HL-60 (cell line): ENCODE results near the gene NETO2.

Experiments
- DNase-seq, 2 experiments: peaks; one replicate each; pipeline ENCODE4 v3.0.0-alpha.2; 2010 to 2020; ENCODE audit warnings: low read depth in 1 of 2, low spot score in 1 of 2
- H3K27ac ChIP-seq: fragments of 250-450 bp; sonication (Bioruptor Pico); replicated peaks from 2 replicates; pipeline ENCODE4 v1.5.1; 2020; ENCODE audit warnings: mild to moderate bottlenecking, moderate library complexity
- H3K27me3 ChIP-seq: fragments of 250-450 bp; sonication (Bioruptor Pico); 2 replicates; pipeline ENCODE4 v1.5.1; 2021; ENCODE audit warnings: mild to moderate bottlenecking, moderate library complexity; ENCODE audit not compliant: insufficient read depth, poor library complexity, severe bottlenecking
- H3K4me3 ChIP-seq: replicated peaks from 2 replicates; pipeline ENCODE4 v1.5.1; 2011; ENCODE audit warnings: mild to moderate bottlenecking, control low read depth, low read length; ENCODE audit not compliant: insufficient read depth
- CTCF ChIP-seq: IDR thresholded peaks from one replicate; pipeline ENCODE4 v1.5.1; 2011; ENCODE audit warnings: low read length, control low read depth, inconsistent platforms; ENCODE audit not compliant: insufficient read depth
- GABPA ChIP-seq: IDR thresholded peaks from 2 replicates; pipeline ENCODE4 v1.6.1; 2012; ENCODE audit warnings: low read depth
- POLR2AphosphoS5 ChIP-seq: IDR thresholded peaks from 2 replicates; pipeline ENCODE4 v1.6.1; 2012; ENCODE audit warnings: low read depth
- REST ChIP-seq: IDR thresholded peaks from 2 replicates; pipeline ENCODE4 v1.6.1; 2012; ENCODE audit warnings: low read depth; ENCODE audit not compliant: insufficient replicate concordance
- SPI1 ChIP-seq: IDR thresholded peaks from 2 replicates; pipeline ENCODE4 v1.6.1; 2012; ENCODE audit warnings: low read depth, mild to moderate bottlenecking, borderline replicate concordance

The NETO2 gene

GRCh38 chr16:47035436-47035835, 108.3 kb downstream of the NETO2 start:
- TF ChIP-seq POLR2AphosphoS5 (no peak), CTCF (no peak), SPI1 (no peak), REST (no peak), GABPA (no peak)
- no peaks in the 10 kb centered on the region for H3K27me3 ChIP-seq
- no peak overlapping the region for H3K27ac ChIP-seq
- H3K4me3 ChIP-seq: no peak overlapping the region
- no peak for DNase-seq

DNA sequence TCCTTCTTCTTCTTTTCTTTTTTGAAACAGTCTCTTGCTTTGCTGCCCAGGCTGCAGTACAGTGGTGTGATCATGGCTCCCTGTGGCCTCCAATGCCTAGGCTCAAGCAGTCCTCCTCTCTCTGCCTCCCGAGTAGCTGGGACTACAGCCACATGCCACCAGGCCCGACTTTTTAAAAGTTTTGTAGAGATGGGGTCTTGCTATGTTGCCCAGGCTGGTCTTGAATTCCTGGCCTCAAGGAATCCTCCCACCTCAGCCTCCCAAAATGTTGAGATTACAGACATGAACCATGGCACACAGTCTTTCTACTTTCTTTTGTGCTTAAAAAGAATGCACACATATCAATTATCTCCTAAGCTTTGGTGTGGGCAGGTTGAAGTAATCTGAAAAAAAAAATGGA, 109.3 kb downstream of the NETO2 start:
- H3K4me3 ChIP-seq: no peak overlapping the region
- no peaks in the 10 kb centered on the region for H3K27me3 ChIP-seq
- no peak overlapping the region for H3K27ac ChIP-seq
- no peak for DNase-seq
- TF ChIP-seq GABPA: no peak
- no peak for TF ChIP-seq CTCF
- TF ChIP-seq SPI1: no peak
- no peak for TF ChIP-seq POLR2AphosphoS5
- no peak for TF ChIP-seq REST

- TF ChIP-seq CTCF: no peak
- no peak for TF ChIP-seq SPI1
- TF ChIP-seq REST: no peak
- TF ChIP-seq POLR2AphosphoS5: no peak
- TF ChIP-seq GABPA: no peak
- Histone ChIP-seq H3K27me3 (no peaks in the 10 kb centered on the region), H3K27ac (no peak overlapping the region), H3K4me3 (no peak overlapping the region)
- no peak for DNase-seq
Observed at GRCh38 chr16:47033176-47033575, 110.6 kb downstream of the NETO2 start.
